Endodermal cell (in vitro differentiated cells): ENCODE results near the gene NDUFS4. TPM values are rescaled to one million over a fixed set of nuclear protein-coding genes. Genes with fewer than 3 reads are reported as not detected.
"Not testable (repeated sequence)": the region's sequence is repeated elsewhere in the genome, so short reads cannot be mapped to it uniquely, and the experiment has no call there.

Source experiments
- DNase-seq: peaks from one replicate; pipeline ENCODE4 v3.0.0-alpha.2; 2017
- H3K27ac ChIP-seq: 2 replicates; pipeline ENCODE4 v1.5.1; 2013; ENCODE audit warnings: mild to moderate bottlenecking, low read depth, low read length, moderate library complexity
- H3K27me3 ChIP-seq: 2 replicates; pipeline ENCODE4 v1.6.1; 2013; ENCODE audit warnings: mild to moderate bottlenecking, low read length, moderate library complexity; ENCODE audit not compliant: insufficient read depth, control insufficient read depth, poor library complexity, severe bottlenecking
- H3K36me3 ChIP-seq: 2 replicates; pipeline ENCODE4 v1.7.0; 2013; ENCODE audit warnings: mild to moderate bottlenecking, low read length, moderate library complexity; ENCODE audit not compliant: control insufficient read depth, insufficient read depth
- H3K4me1 ChIP-seq: one replicate; pipeline ENCODE4 v1.7.0; 2013; ENCODE audit warnings: low read length; ENCODE audit not compliant: control insufficient read depth, insufficient read depth
- H3K4me3 ChIP-seq: 2 replicates; pipeline ENCODE4 v1.5.1; 2013; ENCODE audit warnings: mild to moderate bottlenecking, low read length, moderate library complexity
- H3K9ac ChIP-seq: 2 replicates; pipeline ENCODE4 v1.6.1; 2013; ENCODE audit warnings: mild to moderate bottlenecking, low read length, moderate library complexity; ENCODE audit not compliant: poor library complexity, severe bottlenecking; ENCODE audit errors: extremely low read depth
- H3K9me3 ChIP-seq: 2 replicates; pipeline ENCODE4 v1.6.1; 2013; ENCODE audit warnings: mild to moderate bottlenecking, low read length, moderate library complexity; ENCODE audit not compliant: control insufficient read depth
- H3K27ac Mint-ChIP-seq: 2 replicates; pipeline ENCODE4 v1.8.0; 2020; ENCODE audit warnings: mixed read lengths
- H3K27me3 Mint-ChIP-seq: 2 replicates; pipeline ENCODE4 v1.8.0; 2021; ENCODE audit warnings: mild to moderate bottlenecking, mixed read lengths; ENCODE audit not compliant: insufficient read depth
- H3K36me3 Mint-ChIP-seq: 2 replicates; pipeline ENCODE4 v1.8.0; 2020; ENCODE audit warnings: low read depth, mixed read lengths
- H3K4me1 Mint-ChIP-seq: 2 replicates; pipeline ENCODE4 v1.8.0; 2020; ENCODE audit warnings: mixed read lengths
- H3K4me3 Mint-ChIP-seq: 2 replicates; pipeline ENCODE4 v1.8.0; 2020; ENCODE audit warnings: mild to moderate bottlenecking, moderate library complexity, mixed read lengths
- H3K9me3 Mint-ChIP-seq: 2 replicates; pipeline ENCODE4 v1.8.0; 2020; ENCODE audit warnings: mild to moderate bottlenecking, mixed read lengths
- CTCF ChIP-seq: fragments of 200-600 bp; sonication (generic); conservative IDR thresholded peaks from 2 replicates; pipeline ENCODE4 v1.5.0; 2021; ENCODE audit warnings: antibody characterized with exemption, mild to moderate bottlenecking
- WGBS, 2 experiments: methylation state at CpG; one replicate each; pipeline versions ENCODE4 v1.1.5 to v1.1.7; 2013; ENCODE audit warnings: missing lambda C conversion rate in 2 of 2, mixed read lengths in 1 of 2; ENCODE audit not compliant: insufficient coverage in 1 of 2, insufficient read length in 1 of 2; 5-methylcytosine and 5-hydroxymethylcytosine counted together
- total RNA-seq, 2 donors: library from RNA; stranded (reverse); fragmentation: NEBNext Ultra II Directional in 1 of 2; extraction: Animal tissue kit (Norgen Biotek cat#: 25700) in 1 of 2; gene quantifications; 2 replicates in 1 of 2; 3 replicates in 1 of 2; pipeline ENCODE4 v1.2.1, GENCODE V29; 2021

NDUFS4 gene
- total RNA-seq, 2 donors from 2014 or later, result 55.0 to 88.3 TPM

GRCh38 chr5:53604309-53604708 is 43.9 kb downstream of the NDUFS4 start:
- H3K4me1 Mint-ChIP-seq, result peaks cover 10% of the 10 kb centered on the region
- Histone ChIP-seq H3K27ac (no peak overlapping the region), H3K4me3 (no peak overlapping the region), H3K9me3 (peaks cover 8% of the 10 kb centered on the region), H3K36me3 (peaks cover 33% of the 10 kb centered on the region), H3K4me1 (peaks cover 4% of the 10 kb centered on the region), H3K27me3 (no peaks in the 10 kb centered on the region), H3K9ac (no peak overlapping the region)
- no peak overlapping the region for H3K4me3 Mint-ChIP-seq
- DNase-seq, result no peak
- no peak overlapping the region for H3K27ac Mint-ChIP-seq
- H3K9me3 Mint-ChIP-seq, result peaks cover 4% of the 10 kb centered on the region
- no peak for TF ChIP-seq CTCF
- no peaks in the 10 kb centered on the region for H3K27me3 Mint-ChIP-seq
- 93 to 96% methylated on average over 2 of the region's 2 CpGs for WGBS, 2 experiments
- peaks cover 51% of the 10 kb centered on the region for H3K36me3 Mint-ChIP-seq

GRCh38 chr5:53607886-53608285 is 47.4 kb downstream of the NDUFS4 start:
- DNase-seq, result no peak
- no peak overlapping the region for H3K27ac Mint-ChIP-seq
- peaks cover 33% of the 10 kb centered on the region for H3K36me3 ChIP-seq
- H3K36me3 Mint-ChIP-seq, result peaks cover 49% of the 10 kb centered on the region
- H3K4me3 Mint-ChIP-seq, result no peak overlapping the region
- H3K4me3 ChIP-seq, result no peak overlapping the region
- peaks cover 18% of the 10 kb centered on the region for H3K4me1 Mint-ChIP-seq
- no peak for TF ChIP-seq CTCF
- H3K4me1 ChIP-seq, result peaks cover 12% of the 10 kb centered on the region
- no peaks in the 10 kb centered on the region for H3K27me3 Mint-ChIP-seq
- H3K9ac ChIP-seq, result no peak overlapping the region
- no peaks in the 10 kb centered on the region for H3K27me3 ChIP-seq
- no peak overlapping the region for H3K27ac ChIP-seq
- WGBS, 2 experiments, result 91% methylated on average over 2 of the region's 2 CpGs; no CpG with 5 or more reads in 1 of the 2 experiments
- H3K9me3 Mint-ChIP-seq, result no peaks in the 10 kb centered on the region
- no peaks in the 10 kb centered on the region for H3K9me3 ChIP-seq

- not testable (repeated sequence) for H3K4me3 ChIP-seq, H3K27me3 ChIP-seq, H3K27ac Mint-ChIP-seq, H3K9me3 ChIP-seq, H3K9me3 Mint-ChIP-seq, H3K9ac ChIP-seq, H3K27ac ChIP-seq, H3K27me3 Mint-ChIP-seq, DNase-seq, H3K4me3 Mint-ChIP-seq
- WGBS, 2 experiments, result 96 to 100% methylated on average over 1 to 4 of the region's 4 CpGs
- peaks cover 44% of the 10 kb centered on the region for H3K36me3 Mint-ChIP-seq
- H3K4me1 Mint-ChIP-seq, result peaks cover 24% of the 10 kb centered on the region
- Histone ChIP-seq H3K4me1 (peaks cover 12% of the 10 kb centered on the region), H3K36me3 (peaks cover 30% of the 10 kb centered on the region)
Measured at GRCh38 chr5:53608897-53609296, 48.5 kb downstream of the NDUFS4 start.

GRCh38 chr5:53613061-53613460 is 52.6 kb downstream of the NDUFS4 start:
- H3K9me3 Mint-ChIP-seq, result no peaks in the 10 kb centered on the region
- Histone ChIP-seq H3K9ac (no peak overlapping the region), H3K27ac (peak overlapping the region; percentile 87), H3K9me3 (no peaks in the 10 kb centered on the region), H3K4me3 (no peak overlapping the region), H3K27me3 (no peaks in the 10 kb centered on the region), H3K36me3 (peaks cover 3% of the 10 kb centered on the region), H3K4me1 (peaks cover 11% of the 10 kb centered on the region)
- no peaks in the 10 kb centered on the region for H3K27me3 Mint-ChIP-seq
- peaks cover 24% of the 10 kb centered on the region for H3K4me1 Mint-ChIP-seq
- H3K4me3 Mint-ChIP-seq, result no peak overlapping the region
- H3K36me3 Mint-ChIP-seq, result peaks cover 13% of the 10 kb centered on the region
- WGBS, 2 experiments, result 79% methylated on average over 3 of the region's 3 CpGs; no CpG with 5 or more reads in 1 of the 2 experiments
- H3K27ac Mint-ChIP-seq, result no peak overlapping the region
- TF ChIP-seq CTCF, result no peak
- no peak for DNase-seq
